ENCODE measurements around the gene CCNI2. TPM values are rescaled to one million over a fixed set of nuclear protein-coding genes. Genes with fewer than 3 reads are reported as not detected.

The CCNI2 gene
- total and polyA plus RNA-seq, 2 donors (not counting 3 experiments of a cell fraction or from before 2014, with no cell fraction given), result 0.25 to 0.53 TPM

- DNase-seq (ENCODE audit: low read depth, low spot score), result no peak
- dilution Hi-C loops (cut with MboI; ENCODE audit: extremely low pct_ligation_motif_present, low sequenced_read_pairs), result no loop called here
- Histone ChIP-seq H3K9ac (replicated peaks; ENCODE audit: extremely low read depth, insufficient read depth, low read length) (no peak overlapping the region), H3K27ac (ENCODE audit: insufficient read depth, low read depth, low read length) (no peak overlapping the region), H3K4me3 (replicated peaks in 1 of 3; ENCODE audit: insufficient read depth in 1 of 3, low read depth in 1 of 3, low read length in 3 of 3) (no peak overlapping the region), H3K4me1 (ENCODE audit: control insufficient read depth, extremely low read depth, insufficient read depth, low read length) (no peaks in the 10 kb centered on the region), H3K4me2 (ENCODE audit: insufficient read depth, low read length) (no peak overlapping the region), H3K9me3 (replicated peaks; ENCODE audit: control insufficient read depth, insufficient read depth, low read length) (no peaks in the 10 kb centered on the region), H4K20me1 (replicated peaks; ENCODE audit: control insufficient read depth, extremely low read depth, insufficient read depth, low read length) (no peaks in the 10 kb centered on the region), H3K27me3 (ENCODE audit: control insufficient read depth in 2 of 2, insufficient read depth in 2 of 2, low read length in 2 of 2) (no peaks in the 10 kb centered on the region), H3K79me2 (ENCODE audit: control insufficient read depth, insufficient read depth, low read length) (no peaks in the 10 kb centered on the region), H3K9me1 (replicated peaks; ENCODE audit: control insufficient read depth, extremely low read depth, insufficient read depth, low read length) (no peaks in the 10 kb centered on the region), H3K36me3 (ENCODE audit: control insufficient read depth in 2 of 2, extremely low read depth in 1 of 2, insufficient read depth in 2 of 2, low read length in 2 of 2) (peaks cover 9 to 35% of the 10 kb centered on the region in 2 experiments), H2AFZ (ENCODE audit: low read depth, low read length) (no peak overlapping the region)
- CTCF ChIA-PET, result interaction anchor here (0.9 to 1.4 kb wide), 2 partner anchors 10 to 41 kb away, joined by 3 read pairs; no protein-coding TSS in a partner anchor
- no peak for FAIRE-seq
- BruUV-seq (replicated peaks), result no TSS peak
- POLR2A ChIA-PET, result no interaction called here
- no peak for TF ChIP-seq FOS (IDR thresholded peaks at IDR 0.05; ENCODE audit: borderline replicate concordance, insufficient read depth, low read length)
- no peak for TF ChIP-seq POLR2A (IDR thresholded peaks at IDR 0.05; ENCODE audit: low read depth, low read length)
- TF ChIP-seq POLR2AphosphoS5 (IDR thresholded peaks at IDR 0.05; ENCODE audit: insufficient read depth, low read depth, low read length), result no peak
- no peak for TF ChIP-seq MAX (IDR thresholded peaks at IDR 0.05; ENCODE audit: insufficient read depth, insufficient read length)
- no peak for TF ChIP-seq CTCF (IDR thresholded peaks at IDR 0.05; ENCODE audit: extremely low read depth in 1 of 2, insufficient read depth in 1 of 2, low read depth in 1 of 2, low read length in 2 of 2)
- TF ChIP-seq JUN (IDR thresholded peaks at IDR 0.05; ENCODE audit: borderline replicate concordance, insufficient read depth, insufficient read length, low read depth), result no peak
- TF ChIP-seq EZH2 (IDR thresholded peaks at IDR 0.05; ENCODE audit: borderline replicate concordance, low read depth, low read length, severe bottlenecking), result no peak
- intact Hi-C loops (cut with micrococcal nuclease), result no loop called here
These were observed 13.5 kb downstream of the CCNI2 start for GRCh38 chr5:132760601-132761317.
